ENCODE data around the gene DNAJB6.

DNAJB6 gene

GRCh38 chr7:157366722-157367121 lies 29.9 kb downstream of the DNAJB6 start:
- no peak for DNase-seq (ENCODE audit: low read depth in 3 of 3, low spot score in 1 of 3)

GRCh38 chr7:157368955-157369354 lies 32.2 kb downstream of the DNAJB6 start:
- no peak for DNase-seq (ENCODE audit: low read depth in 3 of 3, low spot score in 1 of 3)

GRCh38 chr7:157370742-157371141 lies 33.9 kb downstream of the DNAJB6 start:
- DNase-seq (ENCODE audit: low read depth in 3 of 3, low spot score in 1 of 3) = no peak

GRCh38 chr7:157371296-157371695 lies 34.5 kb downstream of the DNAJB6 start:
- no peak for DNase-seq (ENCODE audit: low read depth in 3 of 3, low spot score in 1 of 3)

GRCh38 chr7:157372300-157373232 lies 35.8 kb downstream of the DNAJB6 start:
- no peak for DNase-seq (ENCODE audit: low read depth in 3 of 3, low spot score in 1 of 3)

- DNase-seq (ENCODE audit: low read depth in 3 of 3, low spot score in 1 of 3) = no peak
Measured at GRCh38 chr7:157373493-157373892, 36.7 kb downstream of the DNAJB6 start.

- DNase-seq (ENCODE audit: low read depth in 3 of 3, low spot score in 1 of 3) = no peak
Measured at GRCh38 chr7:157375410-157375809, 38.6 kb downstream of the DNAJB6 start.

GRCh38 chr7:157377436-157378124 lies 40.8 kb downstream of the DNAJB6 start:
- DNase-seq (ENCODE audit: low read depth in 3 of 3, low spot score in 1 of 3) = no peak

GRCh38 chr7:157378390-157378789 lies 41.6 kb downstream of the DNAJB6 start:
- DNase-seq (ENCODE audit: low read depth in 3 of 3, low spot score in 1 of 3) = no peak

- DNase-seq (ENCODE audit: low read depth in 3 of 3, low spot score in 1 of 3) = no peak
Measured at GRCh38 chr7:157379493-157379892, 42.7 kb downstream of the DNAJB6 start.

GRCh38 chr7:157380416-157380815 lies 43.6 kb downstream of the DNAJB6 start:
- no peak for DNase-seq (ENCODE audit: low read depth in 3 of 3, low spot score in 1 of 3)

- DNase-seq (ENCODE audit: low read depth in 3 of 3, low spot score in 1 of 3) = no peak
Measured at GRCh38 chr7:157383868-157384267, 47.1 kb downstream of the DNAJB6 start.

- no peak for DNase-seq (ENCODE audit: low read depth in 3 of 3, low spot score in 1 of 3)
Measured at GRCh38 chr7:157384301-157384700, 47.5 kb downstream of the DNAJB6 start.

- DNase-seq (ENCODE audit: low read depth in 3 of 3, low spot score in 1 of 3) = peak; percentile 70 to 73 (median 71)
Measured at GRCh38 chr7:157386979-157387800, 50.4 kb downstream of the DNAJB6 start.

- no peak for DNase-seq (ENCODE audit: low read depth in 3 of 3, low spot score in 1 of 3)
Measured at GRCh38 chr7:157388301-157388700, 51.5 kb downstream of the DNAJB6 start.

GRCh38 chr7:157389951-157390730 lies 53.3 kb downstream of the DNAJB6 start:
- DNase-seq (ENCODE audit: low read depth in 3 of 3, low spot score in 1 of 3) = no peak

GRCh38 chr7:157391036-157391710 lies 54.4 kb downstream of the DNAJB6 start:
- DNase-seq (ENCODE audit: low read depth in 3 of 3, low spot score in 1 of 3) = no peak

GRCh38 chr7:157392256-157393037 lies 55.6 kb downstream of the DNAJB6 start:
- no peak for DNase-seq (ENCODE audit: low read depth in 3 of 3, low spot score in 1 of 3)

Data from stimulated activated CD4-positive, alpha-beta T cell treated with anti-CD3 and anti-CD28 coated beads, TNF-alpha, amount 100 ng/mL, for 1 hour (primary cell).